ENCODE data around the gene ALX3. TPM values are rescaled to one million over a fixed set of nuclear protein-coding genes. Genes with fewer than 3 reads are reported as not detected.
A peak's percentile ranks its signal among the peaks of the same experiment; 100 is the strongest.
"Not testable (repeated sequence)": the region's sequence is repeated elsewhere in the genome, so short reads cannot be mapped to it uniquely, and the experiment has no call there.

The ALX3 gene
- total RNA-seq, 6 experiments from 2014 or later = not detected

GRCh38 chr1:110083866-110084226, 13.4 kb upstream of the ALX3 start:
- DNase-seq (no peak), ATAC-seq (peak in 2 of 4 donors; percentile 20 to 24)
- peak overlapping the region; percentile 58 to 63 (median 62) for H3K4me3 ChIP-seq
- no peaks in the 10 kb centered on the region for H3K9me3 ChIP-seq
- H3K27ac ChIP-seq = no peak overlapping the region
- 6% methylated on average over 10 of the region's 37 CpGs for WGBS (ENCODE audit: insufficient coverage, low coverage, low lambda C conversion rate, missing lambda C conversion rate)
- H3K4me1 ChIP-seq = peaks cover 0 to 13% (median 0%) of the 10 kb centered on the region in 4 donors
- no peak for TF ChIP-seq POLR2A (IDR thresholded peaks at IDR 0.05)
- TF ChIP-seq CTCF (IDR thresholded peaks at IDR 0.05) = no peak
- H3K36me3 ChIP-seq = no peaks in the 10 kb centered on the region
- no peaks in the 10 kb centered on the region for H3K27me3 ChIP-seq
- intact Hi-C loops (cut with DNase I) = no loop called here

- Histone ChIP-seq H3K27me3 (no peaks in the 10 kb centered on the region), H3K4me1 (peaks cover 0 to 13% (median 0%) of the 10 kb centered on the region in 4 donors), H3K4me3 (peak overlapping the region in 2 of 3 donors; percentile 58 to 63), H3K36me3 (no peaks in the 10 kb centered on the region), H3K9me3 (no peaks in the 10 kb centered on the region), H3K27ac (no peak overlapping the region)
- ATAC-seq = no peak
- 33% methylated on average over 12 of the region's 15 CpGs for WGBS (ENCODE audit: insufficient coverage, low coverage, low lambda C conversion rate, missing lambda C conversion rate)
- no peak for TF ChIP-seq POLR2A (IDR thresholded peaks at IDR 0.05)
- TF ChIP-seq CTCF (IDR thresholded peaks at IDR 0.05) = no peak
- intact Hi-C loops (cut with DNase I) = no loop called here
- no peak for DNase-seq
These were observed 12.8 kb upstream of the ALX3 start for GRCh38 chr1:110083061-110083865.

GRCh38 chr1:110082477-110082876, 12.0 kb upstream of the ALX3 start:
- no peak overlapping the region for H3K27ac ChIP-seq
- no peaks in the 10 kb centered on the region for H3K9me3 ChIP-seq
- ATAC-seq (no peak), DNase-seq (no peak)
- H3K4me3 ChIP-seq = no peak overlapping the region
- peaks cover 0 to 13% (median 0%) of the 10 kb centered on the region in 4 donors for H3K4me1 ChIP-seq
- no peaks in the 10 kb centered on the region for H3K36me3 ChIP-seq
- no peaks in the 10 kb centered on the region for H3K27me3 ChIP-seq
- 75% methylated on average over 1 of the region's 5 CpGs for WGBS (ENCODE audit: insufficient coverage, low coverage, low lambda C conversion rate, missing lambda C conversion rate)
- TF ChIP-seq POLR2A (IDR thresholded peaks at IDR 0.05) (no peak), CTCF (IDR thresholded peaks at IDR 0.05) (no peak)
- intact Hi-C loops (cut with DNase I) = no loop called here

- Histone ChIP-seq H3K27ac (no peak overlapping the region), H3K9me3 (no peaks in the 10 kb centered on the region), H3K4me3 (no peak overlapping the region), H3K36me3 (no peaks in the 10 kb centered on the region), H3K27me3 (no peaks in the 10 kb centered on the region), H3K4me1 (peaks cover 0 to 13% (median 0%) of the 10 kb centered on the region in 4 donors)
- TF ChIP-seq CTCF (IDR thresholded peaks at IDR 0.05) = no peak
- TF ChIP-seq POLR2A (IDR thresholded peaks at IDR 0.05) = no peak
- WGBS (ENCODE audit: insufficient coverage, low coverage, low lambda C conversion rate, missing lambda C conversion rate) = 70% methylated on average over 3 of the region's 5 CpGs
- ATAC-seq (no peak), DNase-seq (no peak)
- intact Hi-C loops (cut with DNase I) = no loop called here
These were observed 10.6 kb upstream of the ALX3 start for GRCh38 chr1:110081061-110081460.

- intact Hi-C loops (cut with DNase I); H3K9me3 ChIP-seq; ATAC-seq; H3K4me3 ChIP-seq; DNase-seq; H3K36me3 ChIP-seq; H3K27me3 ChIP-seq; H3K27ac ChIP-seq: not testable (repeated sequence)
- 100% methylated on average over 2 of the region's 2 CpGs for WGBS (ENCODE audit: insufficient coverage, low coverage, low lambda C conversion rate, missing lambda C conversion rate)
- peaks cover 0 to 13% (median 0%) of the 10 kb centered on the region in 4 donors for H3K4me1 ChIP-seq
These were observed 9.5 kb upstream of the ALX3 start for GRCh38 chr1:110079995-110080394.

Data from right lobe of liver (tissue), 6 donors.